AG09309 (cell line): ENCODE data around the gene EIF4G3.

Experiments
- DNase-seq: peaks from one replicate; pipeline ENCODE4 v3.0.0-alpha.2; 2010; ENCODE audit warnings: low read depth
- H3K4me3 ChIP-seq: 2 replicates; pipeline ENCODE4 v1.5.1; 2011; ENCODE audit warnings: mild to moderate bottlenecking, low read depth, low read length, moderate library complexity; ENCODE audit not compliant: control insufficient read depth
- CTCF ChIP-seq: IDR thresholded peaks from 2 replicates; pipeline ENCODE4 v1.5.1; 2011; ENCODE audit warnings: mild to moderate bottlenecking, low read depth, low read length, inconsistent platforms; ENCODE audit not compliant: insufficient read depth, control insufficient read depth; ENCODE audit errors: missing control alignments

Gene EIF4G3

DNA sequence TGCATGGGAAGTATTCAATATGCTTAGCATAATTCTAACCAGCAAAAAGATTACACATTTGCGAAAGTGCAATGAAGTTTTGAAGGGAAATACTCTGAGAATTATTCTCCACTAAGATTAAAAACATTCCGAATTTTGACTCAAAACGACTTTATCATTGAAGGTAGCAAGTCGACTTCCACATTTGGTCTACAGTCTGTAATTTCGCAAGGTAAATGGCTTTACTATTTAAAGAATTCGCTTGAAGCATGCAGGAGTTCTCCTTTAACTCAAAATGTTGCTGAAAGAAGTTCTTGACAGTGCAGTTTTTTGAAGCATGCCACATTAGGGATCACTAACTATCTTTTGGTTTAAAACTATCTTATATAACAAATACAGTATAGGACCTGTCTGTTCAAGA, 228.6 kb downstream of the EIF4G3 start:
- TF ChIP-seq CTCF, result no peak
- DNase-seq, result no peak
- no peak overlapping the region for H3K4me3 ChIP-seq

GRCh38 chr1:20947409-20947808, 229.3 kb downstream of the EIF4G3 start:
- TF ChIP-seq CTCF, result no peak
- DNase-seq, result no peak
- H3K4me3 ChIP-seq, result no peak overlapping the region

GRCh38 chr1:20936621-20937020, 240.1 kb downstream of the EIF4G3 start:
- no peak for TF ChIP-seq CTCF
- no peak for DNase-seq
- no peak overlapping the region for H3K4me3 ChIP-seq

GRCh38 chr1:20936216-20936615, 240.5 kb downstream of the EIF4G3 start:
- no peak for TF ChIP-seq CTCF
- DNase-seq, result no peak
- H3K4me3 ChIP-seq, result no peak overlapping the region

DNA sequence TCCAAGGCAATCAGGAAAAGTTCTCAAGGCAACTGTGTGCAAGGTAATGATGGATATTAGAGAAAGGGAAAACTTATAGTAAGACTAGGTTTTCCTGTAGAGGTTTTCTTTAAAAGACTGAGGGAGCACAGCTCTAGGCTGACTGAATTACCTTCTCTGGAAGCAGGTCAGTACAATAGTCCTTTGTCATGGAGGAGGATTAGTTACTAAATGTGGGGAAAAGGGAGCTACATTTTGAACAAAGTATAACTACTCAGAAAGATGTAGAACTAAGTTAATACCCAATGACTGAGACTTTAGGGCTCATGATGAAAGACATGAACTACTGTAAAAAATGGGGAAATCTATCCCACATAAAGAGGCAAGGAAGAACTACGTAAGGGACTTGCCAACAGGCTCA, 241.0 kb downstream of the EIF4G3 start:
- no peak for TF ChIP-seq CTCF
- H3K4me3 ChIP-seq, result no peak overlapping the region
- DNase-seq, result no peak

- TF ChIP-seq CTCF, result no peak
- DNase-seq, result no peak
- no peak overlapping the region for H3K4me3 ChIP-seq
Observed at GRCh38 chr1:20932437-20932977, 244.2 kb downstream of the EIF4G3 start.

GRCh38 chr1:20931930-20932436, 244.7 kb downstream of the EIF4G3 start:
- no peak for TF ChIP-seq CTCF
- H3K4me3 ChIP-seq, result no peak overlapping the region
- DNase-seq, result no peak
